HG02588 (cell line): ENCODE data around the gene MALAT1.
"Not testable (repeated sequence)": the region's sequence is repeated elsewhere in the genome, so short reads cannot be mapped to it uniquely, and the experiment has no call there.

ENCODE experiments used
- ATAC-seq: cut with Tn5 transposase; IDR thresholded peaks from one replicate; pipeline ENCODE4 v1.9.1; 2021; ENCODE audit warnings: mild to moderate bottlenecking, moderate library complexity; ENCODE audit not compliant: unreplicated experiment

The MALAT1 gene

GRCh38 chr11:65498977-65499712 lies at the start of gene MALAT1:
Gene MALAT1 (plus strand): TSS chr11:65499045.
- ATAC-seq, result no peak

DNA sequence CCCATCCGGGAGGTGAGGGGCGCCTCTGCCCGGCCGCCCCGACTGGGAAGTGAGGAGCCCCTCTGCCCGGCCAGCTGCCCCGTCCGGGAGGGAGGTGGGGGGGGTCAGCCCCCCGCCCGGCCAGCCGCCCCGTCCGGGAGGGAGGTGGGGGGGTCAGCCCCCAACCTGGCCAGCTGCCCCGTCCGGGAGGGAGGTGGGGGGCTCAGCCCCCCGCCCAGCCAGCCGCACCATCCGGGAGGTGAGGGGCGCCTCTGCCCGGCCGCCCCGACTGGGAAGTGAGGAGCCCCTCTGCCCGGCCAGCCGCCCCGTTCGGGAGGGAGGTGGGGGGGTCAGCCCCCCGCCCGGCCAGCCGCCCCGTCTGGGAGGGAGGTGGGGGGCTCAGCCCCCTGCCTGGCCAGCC lies 47.5 kb upstream of the MALAT1 start:
- ATAC-seq, result not testable (repeated sequence)

GRCh38 chr11:65452259-65452658 lies 46.6 kb upstream of the MALAT1 start:
- ATAC-seq, result not testable (repeated sequence)

- ATAC-seq, result no peak
These were observed 45.9 kb upstream of the MALAT1 start for GRCh38 chr11:65452806-65453490.

- ATAC-seq, result no peak
These were observed 44.5 kb upstream of the MALAT1 start for GRCh38 chr11:65454311-65454695.

DNA sequence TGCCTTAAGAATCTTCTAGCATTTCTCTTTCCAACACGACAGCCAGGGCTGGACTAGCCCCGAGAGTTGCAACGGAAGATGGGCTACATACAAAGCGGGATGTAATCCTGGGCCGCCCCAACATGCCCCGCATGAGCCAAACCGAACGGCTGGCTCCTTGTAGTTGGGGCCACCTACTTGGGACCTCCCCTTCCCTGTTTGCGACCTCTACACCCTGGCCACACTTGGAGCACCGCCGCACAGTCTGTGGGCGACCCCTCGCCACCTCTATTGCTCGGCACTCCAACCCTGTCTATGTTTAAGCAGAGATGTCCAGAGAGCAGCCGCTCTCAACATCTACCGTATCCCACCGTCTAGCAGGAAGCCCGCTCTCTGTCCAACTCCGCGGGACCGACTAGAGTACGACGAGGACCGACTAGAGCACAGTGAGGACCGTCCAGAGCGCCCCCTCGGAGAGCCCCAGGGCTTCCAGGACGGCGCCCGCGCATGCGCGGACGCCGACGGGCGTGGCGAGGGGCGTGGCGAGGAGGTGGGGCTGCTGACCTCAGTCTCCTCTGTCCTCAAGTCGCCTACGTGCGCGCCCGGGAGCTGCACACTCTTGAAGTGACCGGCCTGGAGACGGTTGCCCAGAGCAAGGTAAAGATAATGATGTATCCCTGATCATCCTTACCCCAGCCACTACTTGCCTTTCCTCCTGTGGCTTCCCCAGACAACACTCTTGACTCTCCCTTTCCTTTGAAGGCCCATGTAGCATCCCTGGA lies 44.0 kb upstream of the MALAT1 start:
- ATAC-seq, result peak; percentile 86

DNA sequence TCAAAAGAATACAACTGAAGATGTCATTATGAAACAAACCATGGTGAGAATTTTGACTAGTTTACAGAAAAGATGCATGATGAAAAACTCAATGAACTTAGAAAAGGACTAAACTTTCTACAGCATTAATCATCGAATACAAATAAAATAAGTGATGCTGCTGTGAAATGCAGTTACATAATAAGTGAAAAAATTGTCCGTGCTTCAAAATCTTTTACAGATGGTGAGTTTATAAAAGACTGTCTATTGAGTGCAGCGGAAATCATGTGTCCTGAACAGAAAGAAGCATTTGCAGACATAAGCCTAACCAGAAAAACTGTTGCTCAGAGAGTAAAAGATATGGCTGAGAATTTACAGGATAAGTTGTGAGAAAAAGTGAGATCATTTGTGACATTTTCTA lies 42.4 kb upstream of the MALAT1 start:
- ATAC-seq, result no peak

- no peak for ATAC-seq
These were observed 39.3 kb upstream of the MALAT1 start for GRCh38 chr11:65459552-65459951.

DNA sequence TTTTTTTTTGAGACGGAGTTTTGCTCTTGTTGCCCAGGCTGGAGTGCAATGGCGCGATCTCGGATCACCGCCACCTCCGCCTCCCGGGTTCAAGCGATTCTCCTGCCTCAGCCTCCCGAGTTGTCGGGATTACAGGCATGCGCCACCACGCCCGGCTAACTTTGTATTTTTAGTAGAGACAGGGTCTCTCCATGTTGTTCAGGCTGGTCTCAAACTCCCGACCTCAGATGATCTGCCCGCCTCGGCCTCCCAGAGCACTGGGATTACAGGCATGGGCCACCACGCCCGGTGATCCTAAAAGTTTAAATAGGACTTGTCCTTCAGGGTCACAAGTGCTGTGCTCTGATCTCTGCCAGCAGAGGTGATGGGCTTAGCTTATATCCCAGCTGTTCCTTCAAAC lies 33.4 kb upstream of the MALAT1 start:
- ATAC-seq, result not testable (repeated sequence)

- not testable (repeated sequence) for ATAC-seq
These were observed 31.5 kb upstream of the MALAT1 start for GRCh38 chr11:65467306-65467705.

DNA sequence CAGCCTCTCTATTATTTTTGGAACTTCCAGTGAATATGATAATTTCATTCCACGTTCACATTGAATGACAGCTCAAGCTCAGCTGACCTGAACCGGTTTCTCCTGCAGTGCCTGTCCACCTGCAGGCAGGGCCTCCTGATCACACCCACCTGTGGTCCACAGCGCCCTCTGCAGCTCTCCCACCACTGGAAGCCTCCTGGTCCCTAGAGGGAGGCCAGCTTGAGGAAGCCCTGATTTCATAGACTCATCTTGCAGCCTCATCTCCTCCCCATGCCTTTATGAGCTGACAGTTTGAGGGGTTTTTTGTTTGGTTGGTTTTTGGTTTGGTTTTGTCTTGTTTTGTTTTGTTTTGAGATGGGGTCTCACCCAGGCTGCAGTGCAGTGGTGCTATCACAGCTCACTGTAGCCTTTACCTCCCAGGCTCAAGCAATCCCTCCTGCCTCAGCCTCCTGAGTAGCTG lies 29.9 kb upstream of the MALAT1 start:
- no peak for ATAC-seq

GRCh38 chr11:65470433-65471049 lies 28.3 kb upstream of the MALAT1 start:
- no peak for ATAC-seq

- ATAC-seq, result no peak
These were observed 27.4 kb upstream of the MALAT1 start for GRCh38 chr11:65471447-65471891.

GRCh38 chr11:65472588-65473277 lies 26.1 kb upstream of the MALAT1 start:
- ATAC-seq, result not testable (repeated sequence)

GRCh38 chr11:65473278-65473860 lies 25.5 kb upstream of the MALAT1 start:
- ATAC-seq, result no peak

DNA sequence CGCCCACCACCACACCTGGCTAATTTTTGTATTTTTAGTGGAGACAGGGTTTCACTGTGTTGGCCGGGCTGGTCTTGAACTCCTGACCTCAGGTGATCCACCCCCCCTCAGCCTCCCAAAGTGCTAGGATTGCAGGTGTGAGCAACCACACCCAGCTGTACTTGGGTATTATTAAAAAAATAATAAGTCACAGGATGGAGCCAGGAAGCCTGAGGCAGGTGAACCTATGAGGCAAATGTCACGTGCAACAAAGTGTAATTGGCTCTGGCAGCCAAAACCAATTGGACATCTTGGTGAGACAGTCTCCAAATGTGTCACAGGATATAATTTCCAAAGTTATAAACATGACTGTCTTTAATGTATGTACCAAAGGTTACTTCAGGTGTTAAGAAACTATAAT lies 24.0 kb upstream of the MALAT1 start:
- ATAC-seq, result no peak

DNA sequence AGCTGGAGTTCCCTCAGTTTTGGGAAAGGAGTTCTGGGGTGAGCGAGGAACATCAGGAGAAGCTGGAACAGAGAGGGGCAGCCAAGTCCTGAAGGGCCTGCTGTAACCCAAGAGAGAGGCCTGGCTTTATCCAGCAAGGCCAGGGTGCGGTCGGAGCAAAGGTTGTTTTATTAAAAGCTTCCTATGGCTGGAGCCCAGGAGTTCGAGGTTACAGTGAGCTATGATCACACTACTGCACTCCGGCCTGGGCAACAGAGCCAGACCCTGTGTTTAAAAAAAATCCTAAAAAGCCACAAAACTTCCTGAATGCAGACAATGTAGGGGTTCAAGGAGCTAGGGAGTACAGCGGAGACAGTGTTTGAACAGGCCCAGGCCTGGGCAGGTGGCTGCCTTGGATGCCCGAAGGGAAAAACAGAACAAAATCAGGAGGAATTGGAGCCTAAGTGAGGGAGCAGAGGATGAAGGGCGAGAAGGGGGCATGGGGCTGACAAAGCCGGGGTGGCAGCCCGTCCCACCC lies 22.2 kb upstream of the MALAT1 start:
- no peak for ATAC-seq

DNA sequence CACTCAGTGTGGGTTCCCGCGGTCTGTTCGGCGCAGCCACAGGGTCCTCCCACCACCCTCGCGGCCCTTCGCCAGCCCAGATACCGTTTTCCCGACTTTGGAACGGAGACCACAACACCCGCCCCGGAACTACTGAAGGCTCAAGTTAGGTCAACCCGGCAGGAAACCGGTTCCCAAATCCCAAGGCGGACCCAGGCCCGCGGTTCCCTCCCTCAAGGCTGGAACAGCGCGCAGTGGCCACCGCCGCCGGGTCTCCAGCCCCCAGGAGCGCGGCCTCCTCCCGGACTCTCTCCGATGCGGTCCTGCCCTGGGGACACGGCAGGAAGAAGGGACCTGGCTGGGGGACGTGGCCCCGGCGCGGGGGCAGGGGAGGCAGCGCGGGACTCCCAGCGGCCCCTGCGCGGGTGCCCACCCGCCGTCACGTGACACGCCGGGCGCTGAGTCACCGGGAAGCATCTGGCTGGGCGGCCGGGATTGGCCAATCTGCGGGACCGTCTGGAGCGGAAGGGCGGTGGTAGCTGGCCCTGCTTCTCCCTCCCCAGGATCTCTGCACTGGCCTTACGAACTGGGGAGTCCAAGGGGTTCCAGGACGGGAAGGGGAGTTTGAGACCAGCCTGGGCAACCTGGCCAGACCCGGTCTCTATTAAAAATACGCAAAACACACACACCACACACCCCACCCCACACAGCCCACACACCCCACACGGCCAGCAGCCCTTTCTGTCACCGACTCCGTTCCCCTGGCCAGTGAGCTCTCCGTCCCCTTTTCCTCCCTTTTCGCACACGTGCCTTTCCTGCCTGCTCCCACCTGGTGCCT lies 21.5 kb upstream of the MALAT1 start:
- ATAC-seq, result peak; percentile 86
